GM23338 (cell line): Measurements from ENCODE around the gene BAIAP2. TPM values are rescaled to one million over a fixed set of nuclear protein-coding genes. Genes with fewer than 3 reads are reported as not detected.

Experiments
- ATAC-seq: fragments of 200-7000 bp; cut with Tn5 transposase; 3 replicates; pipeline ENCODE4 v1.9.1; 2020
- DNase-seq: peaks from one replicate; pipeline ENCODE4 v3.0.0-alpha.2; 2015; ENCODE audit warnings: low spot score
- H2AFZ ChIP-seq: fragments of 200-600 bp; sonication (generic); 2 replicates; pipeline ENCODE4 v1.8.0; 2016; ENCODE audit warnings: antibody characterized with exemption, mild to moderate bottlenecking, moderate library complexity
- H3F3A ChIP-seq: fragments of 200-600 bp; sonication (generic); replicated peaks from 2 replicates; pipeline ENCODE4 v1.8.0; 2017; ENCODE audit warnings: antibody characterized with exemption, mixed run types, low read depth
- H3K27ac ChIP-seq: fragments of 200-600 bp; sonication (generic); 2 replicates; pipeline ENCODE4 v1.6.1; 2016; ENCODE audit warnings: low read depth
- H3K27me3 ChIP-seq: fragments of 200-600 bp; sonication (generic); 2 replicates; pipeline ENCODE4 v1.8.0; 2016; ENCODE audit warnings: mild to moderate bottlenecking, mixed run types, moderate library complexity; ENCODE audit not compliant: insufficient read depth
- H3K36me3 ChIP-seq: fragments of 200-600 bp; sonication (generic); 2 replicates; pipeline ENCODE4 v1.8.0; 2016; ENCODE audit warnings: mild to moderate bottlenecking; ENCODE audit not compliant: insufficient read depth
- H3K4me1 ChIP-seq: fragments of 200-600 bp; sonication (generic); 2 replicates; pipeline ENCODE4 v1.8.0; 2016; ENCODE audit warnings: mild to moderate bottlenecking, moderate library complexity; ENCODE audit not compliant: insufficient read depth
- H3K4me2 ChIP-seq: fragments of 200-600 bp; sonication (generic); 2 replicates; pipeline ENCODE4 v1.7.1; 2017; ENCODE audit warnings: mixed run types
- H3K4me3 ChIP-seq: fragments of 200-600 bp; sonication (generic); 2 replicates; pipeline ENCODE4 v1.6.1; 2016; ENCODE audit warnings: mixed run types
- H3K79me2 ChIP-seq: fragments of 200-600 bp; sonication (generic); replicated peaks from 2 replicates; pipeline ENCODE4 v1.8.0; 2017; ENCODE audit warnings: mild to moderate bottlenecking; ENCODE audit not compliant: insufficient read depth
- H3K9me2 ChIP-seq: fragments of 200-600 bp; sonication (generic); 2 replicates; pipeline ENCODE4 v1.8.0; 2017; ENCODE audit not compliant: insufficient read depth
- H4K20me1 ChIP-seq: fragments of 200-600 bp; sonication (generic); replicated peaks from 2 replicates; pipeline ENCODE4 v1.8.0; 2017; ENCODE audit warnings: mild to moderate bottlenecking; ENCODE audit not compliant: insufficient read depth
- H3K27ac Mint-ChIP-seq: 2 replicates; pipeline ENCODE4 v1.8.0; 2020; ENCODE audit warnings: inconsistent platforms, mild to moderate bottlenecking, moderate library complexity, mixed read lengths
- H3K27me3 Mint-ChIP-seq: 3 replicates; pipeline ENCODE4 v1.8.0; 2022; ENCODE audit warnings: low read depth, mild to moderate bottlenecking, moderate library complexity, mixed read lengths, inconsistent platforms; ENCODE audit not compliant: insufficient read depth, poor library complexity
- H3K36me3 Mint-ChIP-seq: 3 replicates; pipeline ENCODE4 v1.8.0; 2021; ENCODE audit warnings: low read depth, mild to moderate bottlenecking, inconsistent platforms, moderate library complexity, mixed read lengths
- H3K4me1 Mint-ChIP-seq: 3 replicates; pipeline ENCODE4 v1.8.0; 2020; ENCODE audit warnings: mild to moderate bottlenecking, inconsistent platforms, mixed read lengths
- H3K4me3 Mint-ChIP-seq: 3 replicates; pipeline ENCODE4 v1.8.0; 2021; ENCODE audit warnings: moderate library complexity, mild to moderate bottlenecking, inconsistent platforms, mixed read lengths
- H3K9me3 Mint-ChIP-seq: 3 replicates; pipeline ENCODE4 v1.8.0; 2020; ENCODE audit warnings: moderate library complexity, mild to moderate bottlenecking, inconsistent platforms, mixed read lengths
- CREB1 ChIP-seq: fragments of 250-450 bp; sonication (Bioruptor Pico); IDR thresholded peaks from 2 replicates; pipeline ENCODE4 v1.5.0; 2020; ENCODE audit warnings: low read depth, mild to moderate bottlenecking, moderate library complexity
- ETS1 ChIP-seq: IDR thresholded peaks from 2 replicates; pipeline ENCODE4 v1.6.1; 2016; ENCODE audit warnings: antibody characterized with exemption
- EZH2 ChIP-seq: fragments of 200-600 bp; sonication (generic); IDR thresholded peaks from one replicate; pipeline ENCODE4 v1.8.0; 2017; ENCODE audit warnings: antibody characterized with exemption, mild to moderate bottlenecking, low read depth; ENCODE audit not compliant: unreplicated experiment
- EZH2phosphoT487 ChIP-seq: fragments of 200-600 bp; sonication (generic); IDR thresholded peaks from one replicate; pipeline ENCODE4 v1.8.1; 2018; ENCODE audit warnings: antibody characterized with exemption; ENCODE audit not compliant: unreplicated experiment
- JUNB ChIP-seq: IDR thresholded peaks from one replicate; pipeline ENCODE4 v1.6.1; 2016; ENCODE audit warnings: antibody characterized with exemption; ENCODE audit not compliant: unreplicated experiment
- NANOG ChIP-seq: IDR thresholded peaks from 2 replicates; pipeline ENCODE4 v1.6.1; 2016; ENCODE audit warnings: antibody characterized with exemption, borderline replicate concordance
- POLR2AphosphoS5 ChIP-seq: IDR thresholded peaks from 2 replicates; pipeline ENCODE4 v1.6.1; 2016; ENCODE audit warnings: antibody characterized with exemption, low read depth
- STAT1 ChIP-seq: IDR thresholded peaks from one replicate; pipeline ENCODE4 v1.6.1; 2016; ENCODE audit warnings: antibody characterized with exemption; ENCODE audit not compliant: unreplicated experiment
- ZNF114 ChIP-seq: fragments of 250-450 bp; sonication (Bioruptor Pico); IDR thresholded peaks from 2 replicates; pipeline ENCODE4 v1.5.0; 2020; ENCODE audit warnings: mild to moderate bottlenecking, moderate library complexity
- ZNF331 ChIP-seq: fragments of 250-450 bp; sonication (Bioruptor Pico); IDR thresholded peaks from 2 replicates; pipeline ENCODE4 v1.5.0; 2020; ENCODE audit warnings: low read depth, mild to moderate bottlenecking, moderate library complexity
- polyA plus RNA-seq: library from polyadenylated mRNA; unstranded; fragments of >200 nt; fragmentation: Nextera tagmentation; extraction: Ambion mirVana; gene quantifications from 2 replicates; pipeline ENCODE4 v1.2.1, GENCODE V29; 2016
- total RNA-seq: library from RNA; depleted of rRNA; stranded (reverse); fragments of >200 nt; shearing (Covaris generic); gene quantifications from 2 replicates; pipeline ENCODE4 v1.2.3, GENCODE V29; 2014
- TF ChIP-seq, protein P1 (sequence below): fragments of 250-450 bp; sonication (Bioruptor Pico); IDR thresholded peaks from 2 replicates; pipeline ENCODE4 v1.5.0; 2020; ENCODE audit warnings: mild to moderate bottlenecking, moderate library complexity
- TF ChIP-seq, protein P2 (sequence below): IDR thresholded peaks from one replicate; pipeline ENCODE4 v1.6.1; 2018; ENCODE audit warnings: antibody characterized with exemption; ENCODE audit not compliant: unreplicated experiment
- TF ChIP-seq, protein P3 (sequence below), 2 experiments: fragments of 200-600 bp in 1 of 2; sonication (generic) in 1 of 2; conservative IDR thresholded peaks; 2 replicates each; pipeline versions ENCODE4 v1.5.1 to v1.6.1; 2016 to 2017; ENCODE audit warnings: antibody characterized with exemption in 2 of 2, low read depth in 2 of 2, mild to moderate bottlenecking in 2 of 2, moderate library complexity in 1 of 2

The BAIAP2 gene
- total and polyA plus RNA-seq, 2 experiments from 2014 or later = 21.7 to 22.7 TPM

DNA sequence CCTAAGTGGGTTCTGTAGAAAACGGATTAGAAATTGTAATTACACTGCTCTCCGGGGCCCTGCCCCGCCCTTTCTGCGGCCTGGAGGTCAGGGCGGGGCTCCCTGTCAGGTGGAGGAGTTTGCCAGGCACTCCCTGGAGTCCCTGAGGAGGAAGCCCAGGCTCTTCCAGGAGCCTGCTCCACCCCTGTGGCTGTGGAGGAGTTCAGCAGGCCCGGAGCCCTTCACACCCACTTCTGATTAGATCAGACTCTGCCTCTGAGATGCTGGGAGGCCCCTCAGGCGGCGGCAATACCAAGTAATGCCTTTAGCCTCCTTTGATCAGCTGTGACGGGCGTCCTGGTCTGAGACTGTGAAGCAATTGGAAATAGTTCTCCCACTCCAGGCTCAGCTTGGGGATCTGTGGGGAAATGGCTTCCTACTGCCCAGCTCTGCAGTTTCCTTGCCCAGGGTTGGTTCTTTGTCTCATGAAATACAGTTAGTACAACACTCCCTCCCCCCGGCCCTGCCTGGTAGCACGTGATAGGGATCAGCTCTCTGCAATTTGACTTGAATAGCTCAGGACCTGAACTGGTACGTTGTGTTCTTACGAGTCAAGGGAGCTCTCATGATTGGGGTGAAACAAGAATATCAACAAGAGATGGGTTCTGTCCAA lies 22.3 kb downstream of the BAIAP2 start:
- H3K27ac ChIP-seq = peak overlapping the region; percentile 45; the same call in 1 of the 2 replicates
- no peak overlapping the region for H3K4me2 ChIP-seq
- no peaks in the 10 kb centered on the region for H3K9me2 ChIP-seq
- no peaks in the 10 kb centered on the region; the same call in 1 of the 3 replicates for H3K36me3 Mint-ChIP-seq
- H3K9me3 Mint-ChIP-seq = no peaks in the 10 kb centered on the region
- no peak for DNase-seq
- no peak overlapping the region for H2AFZ ChIP-seq
- no peak overlapping the region; the same call in 2 of the 3 replicates for H3K4me3 Mint-ChIP-seq
- no peaks in the 10 kb centered on the region for H3K36me3 ChIP-seq
- TF ChIP-seq JUNB (no peak), NANOG (no peak), EZH2phosphoT487 (no peak), CREB1 (no peak), ETS1 (no peak), ZNF114 (CRISPR knock-in tag) (no peak), POLR2AphosphoS5 (no peak), STAT1 (no peak), ZNF331 (no peak), EZH2 (no peak)
- TF ChIP-seq, protein P1, sequence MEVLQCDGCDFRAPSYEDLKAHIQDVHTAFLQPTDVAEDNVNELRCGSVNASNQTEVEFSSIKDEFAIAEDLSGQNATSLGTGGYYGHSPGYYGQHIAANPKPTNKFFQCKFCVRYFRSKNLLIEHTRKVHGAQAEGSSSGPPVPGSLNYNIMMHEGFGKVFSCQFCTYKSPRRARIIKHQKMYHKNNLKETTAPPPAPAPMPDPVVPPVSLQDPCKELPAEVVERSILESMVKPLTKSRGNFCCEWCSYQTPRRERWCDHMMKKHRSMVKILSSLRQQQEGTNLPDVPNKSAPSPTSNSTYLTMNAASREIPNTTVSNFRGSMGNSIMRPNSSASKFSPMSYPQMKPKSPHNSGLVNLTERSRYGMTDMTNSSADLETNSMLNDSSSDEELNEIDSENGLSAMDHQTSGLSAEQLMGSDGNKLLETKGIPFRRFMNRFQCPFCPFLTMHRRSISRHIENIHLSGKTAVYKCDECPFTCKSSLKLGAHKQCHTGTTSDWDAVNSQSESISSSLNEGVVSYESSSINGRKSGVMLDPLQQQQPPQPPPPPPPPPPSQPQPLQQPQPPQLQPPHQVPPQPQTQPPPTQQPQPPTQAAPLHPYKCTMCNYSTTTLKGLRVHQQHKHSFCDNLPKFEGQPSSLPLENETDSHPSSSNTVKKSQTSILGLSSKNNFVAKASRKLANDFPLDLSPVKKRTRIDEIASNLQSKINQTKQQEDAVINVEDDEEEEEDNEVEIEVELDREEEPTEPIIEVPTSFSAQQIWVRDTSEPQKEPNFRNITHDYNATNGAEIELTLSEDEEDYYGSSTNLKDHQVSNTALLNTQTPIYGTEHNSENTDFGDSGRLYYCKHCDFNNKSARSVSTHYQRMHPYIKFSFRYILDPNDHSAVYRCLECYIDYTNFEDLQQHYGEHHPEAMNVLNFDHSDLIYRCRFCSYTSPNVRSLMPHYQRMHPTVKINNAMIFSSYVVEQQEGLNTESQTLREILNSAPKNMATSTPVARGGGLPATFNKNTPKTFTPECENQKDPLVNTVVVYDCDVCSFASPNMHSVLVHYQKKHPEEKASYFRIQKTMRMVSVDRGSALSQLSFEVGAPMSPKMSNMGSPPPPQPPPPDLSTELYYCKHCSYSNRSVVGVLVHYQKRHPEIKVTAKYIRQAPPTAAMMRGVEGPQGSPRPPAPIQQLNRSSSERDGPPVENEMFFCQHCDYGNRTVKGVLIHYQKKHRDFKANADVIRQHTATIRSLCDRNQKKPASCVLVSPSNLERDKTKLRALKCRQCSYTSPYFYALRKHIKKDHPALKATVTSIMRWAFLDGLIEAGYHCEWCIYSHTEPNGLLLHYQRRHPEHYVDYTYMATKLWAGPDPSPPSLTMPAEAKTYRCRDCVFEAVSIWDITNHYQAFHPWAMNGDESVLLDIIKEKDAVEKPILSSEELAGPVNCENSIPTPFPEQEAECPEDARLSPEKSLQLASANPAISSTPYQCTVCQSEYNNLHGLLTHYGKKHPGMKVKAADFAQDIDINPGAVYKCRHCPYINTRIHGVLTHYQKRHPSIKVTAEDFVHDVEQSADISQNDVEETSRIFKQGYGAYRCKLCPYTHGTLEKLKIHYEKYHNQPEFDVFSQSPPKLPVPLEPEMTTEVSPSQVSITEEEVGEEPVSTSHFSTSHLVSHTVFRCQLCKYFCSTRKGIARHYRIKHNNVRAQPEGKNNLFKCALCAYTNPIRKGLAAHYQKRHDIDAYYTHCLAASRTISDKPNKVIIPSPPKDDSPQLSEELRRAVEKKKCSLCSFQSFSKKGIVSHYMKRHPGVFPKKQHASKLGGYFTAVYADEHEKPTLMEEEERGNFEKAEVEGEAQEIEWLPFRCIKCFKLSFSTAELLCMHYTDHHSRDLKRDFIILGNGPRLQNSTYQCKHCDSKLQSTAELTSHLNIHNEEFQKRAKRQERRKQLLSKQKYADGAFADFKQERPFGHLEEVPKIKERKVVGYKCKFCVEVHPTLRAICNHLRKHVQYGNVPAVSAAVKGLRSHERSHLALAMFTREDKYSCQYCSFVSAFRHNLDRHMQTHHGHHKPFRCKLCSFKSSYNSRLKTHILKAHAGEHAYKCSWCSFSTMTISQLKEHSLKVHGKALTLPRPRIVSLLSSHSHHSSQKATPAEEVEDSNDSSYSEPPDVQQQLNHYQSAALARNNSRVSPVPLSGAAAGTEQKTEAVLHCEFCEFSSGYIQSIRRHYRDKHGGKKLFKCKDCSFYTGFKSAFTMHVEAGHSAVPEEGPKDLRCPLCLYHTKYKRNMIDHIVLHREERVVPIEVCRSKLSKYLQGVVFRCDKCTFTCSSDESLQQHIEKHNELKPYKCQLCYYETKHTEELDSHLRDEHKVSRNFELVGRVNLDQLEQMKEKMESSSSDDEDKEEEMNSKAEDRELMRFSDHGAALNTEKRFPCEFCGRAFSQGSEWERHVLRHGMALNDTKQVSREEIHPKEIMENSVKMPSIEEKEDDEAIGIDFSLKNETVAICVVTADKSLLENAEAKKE = no peak
- TF ChIP-seq, protein P2, sequence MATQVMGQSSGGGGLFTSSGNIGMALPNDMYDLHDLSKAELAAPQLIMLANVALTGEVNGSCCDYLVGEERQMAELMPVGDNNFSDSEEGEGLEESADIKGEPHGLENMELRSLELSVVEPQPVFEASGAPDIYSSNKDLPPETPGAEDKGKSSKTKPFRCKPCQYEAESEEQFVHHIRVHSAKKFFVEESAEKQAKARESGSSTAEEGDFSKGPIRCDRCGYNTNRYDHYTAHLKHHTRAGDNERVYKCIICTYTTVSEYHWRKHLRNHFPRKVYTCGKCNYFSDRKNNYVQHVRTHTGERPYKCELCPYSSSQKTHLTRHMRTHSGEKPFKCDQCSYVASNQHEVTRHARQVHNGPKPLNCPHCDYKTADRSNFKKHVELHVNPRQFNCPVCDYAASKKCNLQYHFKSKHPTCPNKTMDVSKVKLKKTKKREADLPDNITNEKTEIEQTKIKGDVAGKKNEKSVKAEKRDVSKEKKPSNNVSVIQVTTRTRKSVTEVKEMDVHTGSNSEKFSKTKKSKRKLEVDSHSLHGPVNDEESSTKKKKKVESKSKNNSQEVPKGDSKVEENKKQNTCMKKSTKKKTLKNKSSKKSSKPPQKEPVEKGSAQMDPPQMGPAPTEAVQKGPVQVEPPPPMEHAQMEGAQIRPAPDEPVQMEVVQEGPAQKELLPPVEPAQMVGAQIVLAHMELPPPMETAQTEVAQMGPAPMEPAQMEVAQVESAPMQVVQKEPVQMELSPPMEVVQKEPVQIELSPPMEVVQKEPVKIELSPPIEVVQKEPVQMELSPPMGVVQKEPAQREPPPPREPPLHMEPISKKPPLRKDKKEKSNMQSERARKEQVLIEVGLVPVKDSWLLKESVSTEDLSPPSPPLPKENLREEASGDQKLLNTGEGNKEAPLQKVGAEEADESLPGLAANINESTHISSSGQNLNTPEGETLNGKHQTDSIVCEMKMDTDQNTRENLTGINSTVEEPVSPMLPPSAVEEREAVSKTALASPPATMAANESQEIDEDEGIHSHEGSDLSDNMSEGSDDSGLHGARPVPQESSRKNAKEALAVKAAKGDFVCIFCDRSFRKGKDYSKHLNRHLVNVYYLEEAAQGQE = no peak
- TF ChIP-seq, protein P3, sequence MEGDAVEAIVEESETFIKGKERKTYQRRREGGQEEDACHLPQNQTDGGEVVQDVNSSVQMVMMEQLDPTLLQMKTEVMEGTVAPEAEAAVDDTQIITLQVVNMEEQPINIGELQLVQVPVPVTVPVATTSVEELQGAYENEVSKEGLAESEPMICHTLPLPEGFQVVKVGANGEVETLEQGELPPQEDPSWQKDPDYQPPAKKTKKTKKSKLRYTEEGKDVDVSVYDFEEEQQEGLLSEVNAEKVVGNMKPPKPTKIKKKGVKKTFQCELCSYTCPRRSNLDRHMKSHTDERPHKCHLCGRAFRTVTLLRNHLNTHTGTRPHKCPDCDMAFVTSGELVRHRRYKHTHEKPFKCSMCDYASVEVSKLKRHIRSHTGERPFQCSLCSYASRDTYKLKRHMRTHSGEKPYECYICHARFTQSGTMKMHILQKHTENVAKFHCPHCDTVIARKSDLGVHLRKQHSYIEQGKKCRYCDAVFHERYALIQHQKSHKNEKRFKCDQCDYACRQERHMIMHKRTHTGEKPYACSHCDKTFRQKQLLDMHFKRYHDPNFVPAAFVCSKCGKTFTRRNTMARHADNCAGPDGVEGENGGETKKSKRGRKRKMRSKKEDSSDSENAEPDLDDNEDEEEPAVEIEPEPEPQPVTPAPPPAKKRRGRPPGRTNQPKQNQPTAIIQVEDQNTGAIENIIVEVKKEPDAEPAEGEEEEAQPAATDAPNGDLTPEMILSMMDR (conservative IDR thresholded peaks at IDR 0.05; ENCODE audit: low read depth in 2 of 2) = no peak
- peaks cover 17% of the 10 kb centered on the region for H3K27me3 Mint-ChIP-seq
- ATAC-seq = peak; percentile 50
- peaks cover 8% of the 10 kb centered on the region for H3K4me1 Mint-ChIP-seq
- H3F3A ChIP-seq = no peaks in the 10 kb centered on the region
- peak overlapping the region; percentile 83; the same call in 1 of the 2 replicates for H3K27ac Mint-ChIP-seq
- H3K79me2 ChIP-seq = no peaks in the 10 kb centered on the region
- H3K4me3 ChIP-seq = no peak overlapping the region
- H3K27me3 ChIP-seq = no peaks in the 10 kb centered on the region
- no peaks in the 10 kb centered on the region for H3K4me1 ChIP-seq
- peaks cover 5% of the 10 kb centered on the region; the same call in 1 of the 2 replicates for H4K20me1 ChIP-seq
